GM18505 (cell line): ENCODE measurements around the gene CYBB.

ENCODE experiments used
- ATAC-seq: cut with Tn5 transposase; IDR thresholded peaks from one replicate; pipeline ENCODE4 v1.9.1; 2021; ENCODE audit not compliant: unreplicated experiment
- POLR2A ChIP-seq: IDR thresholded peaks from 4 replicates; pipeline ENCODE4 v1.6.1; 2011; ENCODE audit warnings: borderline replicate concordance; ENCODE audit not compliant: insufficient read depth, insufficient read length; ENCODE audit errors: extremely low read depth

The CYBB gene

DNA sequence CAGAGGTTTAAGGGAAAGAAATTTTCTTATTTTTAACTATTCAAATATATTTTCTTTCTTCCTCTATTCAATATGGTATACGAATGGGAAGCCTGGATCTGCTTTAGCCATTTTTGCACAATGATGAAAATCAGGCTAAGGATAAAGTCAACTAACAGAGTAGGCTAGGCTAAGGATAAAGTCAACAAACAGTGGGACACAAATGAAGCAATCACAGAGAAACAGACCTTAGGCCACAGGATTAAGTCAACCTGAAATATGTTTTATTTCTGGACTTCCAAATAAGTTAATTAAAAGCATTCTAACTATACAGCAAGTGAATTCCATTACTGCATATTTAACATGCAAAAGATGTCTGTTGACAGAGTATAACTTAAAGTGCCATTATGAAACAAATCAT, 50.5 kb downstream of the CYBB start:
- no peak for ATAC-seq
- TF ChIP-seq POLR2A: no peak

DNA sequence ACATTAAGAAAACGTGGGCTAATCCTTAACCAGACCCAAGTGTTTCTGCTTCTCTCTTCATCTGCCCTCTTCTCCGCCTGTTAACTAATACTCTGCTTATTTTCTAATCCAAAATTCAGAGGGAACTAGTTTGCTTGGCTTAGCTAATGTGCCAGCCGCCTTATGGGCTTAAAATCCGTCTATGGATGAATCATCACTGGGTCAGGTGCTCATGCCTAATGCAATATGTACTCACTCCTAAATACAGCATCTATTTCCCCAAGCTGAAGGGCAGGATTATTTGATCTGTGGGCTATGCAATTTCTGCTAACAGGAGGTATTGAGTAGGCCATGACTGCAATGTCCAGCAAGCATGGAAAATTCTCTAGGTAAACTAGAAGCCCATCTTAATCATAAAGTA, 55.1 kb downstream of the CYBB start:
- no peak for TF ChIP-seq POLR2A
- ATAC-seq: no peak

DNA sequence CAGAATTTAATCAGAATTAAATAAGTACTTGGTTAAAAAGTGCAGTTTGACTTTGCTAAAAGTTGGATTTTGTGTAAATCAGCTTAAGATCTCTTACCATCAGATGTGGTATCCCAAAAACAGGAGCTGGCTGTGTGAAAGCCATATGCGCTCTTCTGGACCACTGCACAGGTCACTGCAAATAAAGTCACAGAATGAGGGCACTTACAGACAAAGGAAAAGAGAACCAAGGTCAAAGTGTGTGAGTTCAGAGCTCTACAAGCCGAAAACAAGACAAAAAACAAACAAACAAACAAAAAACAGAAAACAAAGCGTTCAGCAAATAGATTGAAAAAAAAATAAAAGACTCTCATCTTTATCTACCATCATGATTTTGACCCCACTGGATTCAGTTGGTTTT, 61.1 kb downstream of the CYBB start:
- no peak for ATAC-seq

DNA sequence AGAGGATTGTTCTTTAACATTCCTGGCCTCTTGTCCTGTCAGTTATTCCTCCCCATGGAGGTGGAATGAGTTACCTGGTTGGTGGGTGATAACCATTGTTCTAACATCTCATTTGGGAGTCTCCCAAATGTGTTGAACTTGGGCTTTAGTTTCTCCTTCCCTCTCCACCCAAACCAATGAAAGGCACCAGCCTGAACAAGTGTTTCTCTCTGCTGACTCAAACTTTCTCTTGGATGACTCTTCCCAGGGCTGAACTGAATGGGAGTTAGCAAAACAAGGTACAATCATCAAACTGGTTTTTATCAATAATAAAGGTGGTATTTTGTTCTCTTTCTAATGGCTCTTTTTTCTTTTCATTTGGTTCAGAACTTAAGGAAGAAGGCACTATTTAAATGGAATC, 64.8 kb downstream of the CYBB start:
- no peak for ATAC-seq
- no peak for TF ChIP-seq POLR2A

More for the DNA sequence above, 61.1 kb downstream of the CYBB start:
- TF ChIP-seq POLR2A: no peak

DNA sequence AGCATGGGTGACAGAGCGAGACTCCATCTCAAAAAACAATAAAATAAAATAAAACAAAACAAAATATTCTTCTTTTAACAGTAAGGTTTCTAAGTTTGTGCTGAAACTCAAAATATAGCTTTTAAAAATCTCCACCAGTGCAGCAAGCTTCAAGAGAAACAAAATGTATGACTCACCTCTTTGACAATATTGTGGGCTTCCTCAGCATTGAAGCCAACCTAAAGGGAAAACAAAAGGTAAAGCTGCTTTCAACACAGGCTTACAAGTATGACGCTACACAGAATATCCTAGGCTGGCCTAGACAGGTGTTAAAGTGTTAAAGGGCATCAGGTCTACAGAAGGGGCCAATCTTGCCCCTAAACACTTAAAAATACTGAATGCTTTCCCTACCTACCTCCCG, 66.3 kb downstream of the CYBB start:
- TF ChIP-seq POLR2A: no peak
- no peak for ATAC-seq

DNA sequence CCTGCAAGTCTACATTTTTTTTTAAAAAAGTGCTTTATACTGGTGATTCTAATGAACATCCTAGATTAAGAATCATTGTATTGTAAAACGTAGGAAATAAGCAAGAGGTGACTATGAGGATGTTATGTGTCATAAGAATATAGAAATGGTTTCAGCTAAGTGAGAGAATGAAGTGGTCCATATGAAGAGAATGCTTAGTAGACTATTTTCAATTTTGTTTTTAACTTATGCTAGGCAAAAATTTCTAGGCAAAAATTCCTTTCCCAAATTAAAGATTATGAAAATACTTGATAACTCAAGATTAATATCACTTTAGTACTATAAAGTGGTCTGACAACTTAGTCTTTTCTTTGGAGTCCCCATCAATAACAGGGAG, 66.7 kb downstream of the CYBB start:
- ATAC-seq: no peak
- TF ChIP-seq POLR2A: no peak

DNA sequence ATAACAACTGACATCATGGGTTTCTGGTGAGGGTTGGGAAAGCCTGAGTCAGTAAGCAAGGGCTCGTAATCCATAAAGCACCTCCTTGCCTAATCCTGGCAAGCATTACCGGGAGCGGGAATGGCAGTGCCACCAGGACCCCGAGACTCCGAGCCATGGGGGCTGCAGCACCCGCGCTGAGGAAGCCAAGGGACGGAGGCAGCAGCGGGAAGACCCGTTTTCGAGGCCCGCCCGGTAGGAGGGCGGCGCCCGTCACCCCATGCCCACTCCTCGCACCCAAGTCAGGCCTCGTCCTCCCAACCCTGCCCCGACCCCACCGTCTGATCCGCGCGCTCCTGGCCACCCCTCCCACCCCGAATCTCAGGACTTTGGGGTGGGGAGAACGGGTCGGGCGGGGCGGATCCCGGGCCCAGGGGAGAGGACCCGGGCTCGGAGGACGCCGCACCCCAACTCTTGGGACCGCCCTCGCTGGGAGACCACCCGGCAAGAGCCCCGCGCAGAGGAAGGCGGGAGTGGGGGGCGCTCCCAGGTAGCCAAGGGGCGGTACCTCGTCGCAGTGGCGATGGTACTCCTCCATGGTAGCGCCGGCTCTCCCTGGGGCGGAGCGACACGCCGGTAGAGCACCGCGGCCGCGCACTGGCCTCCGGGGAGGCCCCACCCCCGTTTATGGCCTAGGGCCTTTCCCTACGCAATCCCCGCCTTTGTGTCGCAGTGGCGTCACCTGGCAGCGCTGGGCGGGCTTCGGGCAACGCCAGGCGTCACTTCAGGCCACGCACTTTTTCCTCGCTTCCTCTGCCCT, 67.3 kb downstream of the CYBB start, which contains the start of gene DYNLT3:
DYNLT3 (minus strand) TSS at position 638 of the 799 bp plus-strand sequence; CDS start at position 577, 61 bp downstream.
- peak; percentile 99 for ATAC-seq
- peak; percentile 33 for TF ChIP-seq POLR2A

DNA sequence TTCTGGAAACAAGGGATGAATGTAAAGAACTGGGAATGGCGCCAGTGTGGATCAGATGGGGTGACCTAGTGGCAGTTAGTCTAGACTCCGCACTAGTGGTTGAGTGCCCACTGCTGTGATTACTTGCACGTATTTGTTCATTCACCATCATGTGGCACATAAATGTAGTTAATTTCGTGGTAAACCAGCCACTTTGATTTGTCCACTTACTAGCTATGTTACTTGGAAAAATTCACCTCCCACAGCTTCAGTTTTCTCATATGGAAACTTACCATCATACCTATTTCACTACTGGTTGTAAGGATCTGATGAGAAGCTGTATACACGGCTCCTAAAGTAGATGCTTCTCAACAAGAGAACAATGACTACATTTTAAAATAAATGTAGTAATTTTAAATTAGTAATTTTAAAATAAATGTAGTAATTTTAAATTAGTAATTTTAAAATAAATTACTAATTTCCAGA, 67.9 kb downstream of the CYBB start:
- TF ChIP-seq POLR2A: no peak
- ATAC-seq: no peak

DNA sequence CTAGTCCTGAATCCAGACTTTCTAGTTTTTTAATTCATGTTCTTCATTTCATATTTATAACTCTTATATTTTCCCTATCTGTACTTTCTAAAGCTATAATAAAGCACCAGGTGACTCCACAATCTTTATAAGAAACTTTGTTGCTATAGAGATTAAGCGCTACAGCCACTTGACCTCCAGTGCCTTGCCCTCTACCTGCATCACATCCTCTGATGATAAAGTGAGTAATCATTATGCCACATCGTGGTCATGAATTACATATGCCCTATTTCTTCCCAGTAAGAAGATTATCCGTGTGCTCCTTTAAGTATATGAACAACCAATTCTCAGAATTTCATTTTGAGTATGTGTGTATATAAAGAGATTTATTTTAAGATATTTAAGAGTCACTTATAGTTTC, 74.3 kb downstream of the CYBB start:
- ATAC-seq: no peak
- no peak for TF ChIP-seq POLR2A

DNA sequence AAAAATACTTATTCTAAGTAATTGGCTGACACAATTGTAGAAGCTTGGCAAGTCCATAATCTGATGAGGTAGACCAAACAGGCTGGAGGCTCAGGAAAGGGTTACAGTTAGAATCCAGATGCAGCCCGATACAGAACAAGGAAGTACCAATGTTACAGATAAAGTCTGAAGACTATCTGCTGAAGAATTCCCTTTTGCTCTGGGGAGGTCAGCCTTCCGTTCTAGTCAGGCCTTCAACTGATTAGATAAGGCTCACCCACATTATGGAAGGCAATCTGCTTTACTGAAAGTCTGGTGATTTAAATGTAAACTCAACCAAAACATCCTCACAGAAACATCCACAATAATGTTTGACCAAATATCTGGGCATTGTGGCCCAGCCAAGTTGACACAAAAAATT, 74.9 kb downstream of the CYBB start:
- ATAC-seq: no peak
- TF ChIP-seq POLR2A: no peak

DNA sequence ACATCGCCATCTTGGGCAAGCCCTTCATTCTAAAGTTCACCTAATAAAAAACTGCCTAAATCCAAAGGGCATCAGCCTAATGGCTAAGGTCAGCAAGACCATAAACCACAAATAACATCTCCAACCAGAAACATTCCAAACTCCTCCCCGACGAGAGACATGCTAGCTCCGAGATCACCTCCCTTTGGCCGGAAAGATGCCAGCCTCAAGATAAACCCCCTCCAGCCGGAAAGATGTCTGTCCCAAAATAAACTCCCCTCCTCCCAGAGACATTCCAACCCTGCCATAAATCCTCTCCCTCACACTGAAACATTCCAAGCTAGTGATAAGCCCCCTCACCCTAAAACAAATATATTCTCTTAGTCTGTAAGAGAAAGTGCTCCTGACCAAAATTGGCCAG, 80.9 kb downstream of the CYBB start:
- no peak for ATAC-seq
- no peak for TF ChIP-seq POLR2A

DNA sequence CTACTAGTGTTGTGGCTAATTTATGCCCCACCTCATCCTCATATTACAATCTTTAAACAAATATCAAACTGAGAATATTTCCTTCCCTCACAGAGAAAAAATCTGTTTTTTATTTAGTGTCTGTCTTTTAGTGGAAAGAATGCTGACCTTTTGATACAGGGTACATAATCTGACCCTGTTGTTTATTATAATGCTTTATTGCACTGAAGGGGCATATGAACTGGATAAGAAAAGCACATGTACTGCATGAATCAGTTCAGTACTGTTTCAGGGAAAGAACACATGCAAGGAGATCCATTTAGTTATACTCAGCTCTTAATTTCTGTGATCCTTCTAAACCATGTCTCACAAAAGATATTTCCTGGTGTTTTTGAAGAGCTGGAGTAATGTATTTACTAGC, 83.0 kb downstream of the CYBB start:
- ATAC-seq: no peak
- no peak for TF ChIP-seq POLR2A
